Uterus (tissue), 4 donors: ENCODE measurements around the gene GLT6D1. TPM values are rescaled to one million over a fixed set of nuclear protein-coding genes. Genes with fewer than 3 reads are reported as not detected.

Experiments
- DNase-seq, 2 donors: peaks; one replicate each; pipeline ENCODE4 v3.0.0-alpha.2; 2019 to 2020
- H3K27ac ChIP-seq, 2 donors: fragments of 200-600 bp; sonication (generic); 1 replicate in 1 of 2; 2 replicates in 1 of 2; pipeline ENCODE4 v1.5.1; 2016 to 2018
- H3K27me3 ChIP-seq, 2 donors: fragments of 200-600 bp; sonication (generic); one replicate each; pipeline ENCODE4 v1.5.1; 2018 to 2019; ENCODE audit warnings: control low read depth in 1 of 2
- H3K36me3 ChIP-seq, 2 donors: fragments of 200-600 bp; sonication (generic); one replicate each; pipeline ENCODE4 v1.5.1; 2019; ENCODE audit warnings: control low read depth in 1 of 2
- H3K4me1 ChIP-seq, 2 donors: fragments of 200-600 bp; sonication (generic); one replicate each; pipeline ENCODE4 v1.5.1; 2018 to 2019; ENCODE audit warnings: control low read depth in 1 of 2
- H3K4me3 ChIP-seq, 2 donors: fragments of 200-600 bp; sonication (generic); 1 replicate in 1 of 2; 2 replicates in 1 of 2; pipeline ENCODE4 v1.5.1; 2018 to 2019; ENCODE audit warnings: mild to moderate bottlenecking in 1 of 2
- H3K9me3 ChIP-seq, 2 donors: fragments of 200-600 bp; sonication (generic); one replicate each; pipeline ENCODE4 v1.5.1; 2019; ENCODE audit warnings: control low read depth in 1 of 2
- POLR2A ChIP-seq, 2 donors: fragments of 450-650 bp; IDR thresholded peaks; one replicate each; pipeline ENCODE4 v1.6.1; 2016; ENCODE audit warnings: antibody characterized with exemption in 2 of 2, mild to moderate bottlenecking in 1 of 2, moderate library complexity in 1 of 2
- intact Hi-C: fragments of 100-400 bp; cut with DNase I; formaldehyde crosslinking; loops from one replicate; pipeline ENCODE4 v1.15.1; 2023; ENCODE audit warnings: low total_unique reads
- total RNA-seq, 4 donors: library from RNA; depleted of rRNA in 3 of 4; stranded (reverse); fragments of >200 nt in 3 of 4; gene quantifications; one replicate each; pipeline versions ENCODE4 v1.1.0 to v1.2.4, GENCODE V29; 2014 to 2023
- TF ChIP-seq, protein P1 (sequence below), 4 experiments: fragments of 200-600 bp in 2 of 4; fragments of 450-650 bp in 2 of 4; sonication (generic) in 2 of 4; IDR thresholded peaks; one replicate each; pipeline ENCODE4 v1.5.1; 2016 to 2019; ENCODE audit warnings: antibody characterized with exemption in 4 of 4, mild to moderate bottlenecking in 2 of 4, moderate library complexity in 1 of 4
- donor health status: DM: yes; HTN: yes; CAD: no.

The GLT6D1 gene
- total RNA-seq, 4 donors from 2014 or later, result not detected

DNA sequence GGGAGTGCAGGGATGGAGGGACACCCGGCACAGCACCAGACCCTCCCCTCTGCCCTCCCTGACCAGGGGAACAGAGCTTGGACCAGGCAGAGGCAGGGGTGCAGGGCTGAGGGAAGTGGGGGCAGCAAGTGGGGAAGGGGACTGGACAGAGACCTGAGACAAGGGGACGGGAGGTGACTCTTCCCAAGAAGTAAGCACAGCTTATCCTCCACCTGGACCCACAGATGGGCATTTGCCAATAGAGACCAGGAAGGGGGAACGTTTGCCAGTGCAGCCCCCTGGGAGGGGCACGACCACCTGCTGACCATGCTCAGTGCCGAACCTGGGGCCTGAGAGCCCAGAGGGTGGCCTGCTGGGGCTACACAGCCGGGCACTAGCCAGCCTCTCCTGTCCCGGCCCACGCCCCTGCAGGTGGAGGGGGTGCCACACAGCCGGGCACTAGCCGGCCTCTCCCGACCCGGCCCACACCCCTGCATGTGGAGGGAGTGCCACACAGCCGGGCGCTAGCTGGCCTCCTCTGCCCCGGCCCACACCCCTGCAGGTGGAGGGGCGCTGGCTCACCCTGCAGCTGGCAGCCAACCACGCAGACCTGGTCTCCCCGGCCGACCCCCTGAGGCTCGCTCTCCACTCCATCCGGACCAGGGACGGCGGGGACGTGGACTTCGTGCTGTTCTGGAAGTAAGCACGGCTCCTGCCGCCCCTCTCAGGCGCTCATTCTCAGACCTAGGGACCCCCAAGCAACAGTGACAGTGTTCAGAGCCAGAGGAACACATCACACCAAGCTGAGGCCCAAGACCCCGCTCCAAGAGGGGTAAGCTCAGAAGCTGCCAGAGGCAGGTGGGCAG, 24.3 kb downstream of the GLT6D1 start:
- no peaks in the 10 kb centered on the region for H3K4me1 ChIP-seq
- no peaks in the 10 kb centered on the region for H3K36me3 ChIP-seq
- H3K4me3 ChIP-seq, result no peak overlapping the region
- no peaks in the 10 kb centered on the region for H3K27me3 ChIP-seq
- no peak for TF ChIP-seq POLR2A (IDR thresholded peaks at IDR 0.05)
- TF ChIP-seq, protein P1, sequence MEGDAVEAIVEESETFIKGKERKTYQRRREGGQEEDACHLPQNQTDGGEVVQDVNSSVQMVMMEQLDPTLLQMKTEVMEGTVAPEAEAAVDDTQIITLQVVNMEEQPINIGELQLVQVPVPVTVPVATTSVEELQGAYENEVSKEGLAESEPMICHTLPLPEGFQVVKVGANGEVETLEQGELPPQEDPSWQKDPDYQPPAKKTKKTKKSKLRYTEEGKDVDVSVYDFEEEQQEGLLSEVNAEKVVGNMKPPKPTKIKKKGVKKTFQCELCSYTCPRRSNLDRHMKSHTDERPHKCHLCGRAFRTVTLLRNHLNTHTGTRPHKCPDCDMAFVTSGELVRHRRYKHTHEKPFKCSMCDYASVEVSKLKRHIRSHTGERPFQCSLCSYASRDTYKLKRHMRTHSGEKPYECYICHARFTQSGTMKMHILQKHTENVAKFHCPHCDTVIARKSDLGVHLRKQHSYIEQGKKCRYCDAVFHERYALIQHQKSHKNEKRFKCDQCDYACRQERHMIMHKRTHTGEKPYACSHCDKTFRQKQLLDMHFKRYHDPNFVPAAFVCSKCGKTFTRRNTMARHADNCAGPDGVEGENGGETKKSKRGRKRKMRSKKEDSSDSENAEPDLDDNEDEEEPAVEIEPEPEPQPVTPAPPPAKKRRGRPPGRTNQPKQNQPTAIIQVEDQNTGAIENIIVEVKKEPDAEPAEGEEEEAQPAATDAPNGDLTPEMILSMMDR (IDR thresholded peaks at IDR 0.05), result no peak
- no peak overlapping the region for H3K27ac ChIP-seq
- no peaks in the 10 kb centered on the region for H3K9me3 ChIP-seq
- no peak for DNase-seq
- intact Hi-C loops, result no loop called here

DNA sequence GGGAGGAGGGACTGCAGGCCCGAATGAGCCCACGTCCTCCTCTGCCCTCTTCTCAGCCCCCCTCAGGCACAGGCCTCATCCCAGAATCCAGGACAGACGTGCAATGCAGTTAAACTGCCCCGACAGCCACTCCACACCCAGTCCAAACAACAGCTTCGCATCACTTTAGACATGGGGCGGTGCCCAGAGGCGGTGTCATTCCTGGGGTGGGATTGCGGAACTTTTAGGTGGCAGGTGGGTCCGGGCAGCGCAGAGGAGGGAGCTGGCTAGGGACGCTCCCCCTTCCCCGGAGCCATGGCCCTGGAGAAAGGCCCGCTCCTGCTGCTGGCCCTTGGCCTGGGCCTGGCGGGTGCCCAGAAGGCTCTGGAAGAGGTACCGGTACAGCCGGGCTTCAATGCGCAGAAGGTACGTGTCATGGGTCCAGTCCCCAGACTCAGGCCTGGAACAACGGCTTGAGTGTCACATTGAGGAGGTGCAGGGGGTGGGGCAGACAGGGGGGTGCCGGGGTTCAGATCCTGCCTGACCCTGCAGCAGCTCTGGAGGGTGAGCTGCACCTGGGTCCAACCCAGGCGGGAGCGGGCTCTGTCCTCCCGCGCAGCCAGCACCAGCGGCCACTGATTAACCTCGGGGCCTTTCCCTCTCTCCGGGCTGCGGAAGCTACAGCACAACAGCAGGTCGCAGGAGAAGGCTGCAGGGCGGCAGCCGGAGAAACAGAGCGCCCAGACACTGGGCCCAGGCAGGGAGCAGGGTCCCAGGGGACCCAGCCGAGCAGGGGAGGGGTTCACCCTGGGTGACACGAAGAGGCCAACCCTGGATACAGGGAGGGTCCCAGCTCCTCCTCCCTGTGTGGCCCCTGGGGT, 25.2 kb downstream of the GLT6D1 start:
- DNase-seq, result no peak
- Histone ChIP-seq H3K9me3 (no peaks in the 10 kb centered on the region), H3K36me3 (no peaks in the 10 kb centered on the region), H3K27me3 (no peaks in the 10 kb centered on the region), H3K27ac (no peak overlapping the region), H3K4me1 (no peaks in the 10 kb centered on the region), H3K4me3 (no peak overlapping the region)
- intact Hi-C loops, result no loop called here
- no peak for TF ChIP-seq POLR2A (IDR thresholded peaks at IDR 0.05)
- TF ChIP-seq, protein P1 (IDR thresholded peaks at IDR 0.05), result no peak

DNA sequence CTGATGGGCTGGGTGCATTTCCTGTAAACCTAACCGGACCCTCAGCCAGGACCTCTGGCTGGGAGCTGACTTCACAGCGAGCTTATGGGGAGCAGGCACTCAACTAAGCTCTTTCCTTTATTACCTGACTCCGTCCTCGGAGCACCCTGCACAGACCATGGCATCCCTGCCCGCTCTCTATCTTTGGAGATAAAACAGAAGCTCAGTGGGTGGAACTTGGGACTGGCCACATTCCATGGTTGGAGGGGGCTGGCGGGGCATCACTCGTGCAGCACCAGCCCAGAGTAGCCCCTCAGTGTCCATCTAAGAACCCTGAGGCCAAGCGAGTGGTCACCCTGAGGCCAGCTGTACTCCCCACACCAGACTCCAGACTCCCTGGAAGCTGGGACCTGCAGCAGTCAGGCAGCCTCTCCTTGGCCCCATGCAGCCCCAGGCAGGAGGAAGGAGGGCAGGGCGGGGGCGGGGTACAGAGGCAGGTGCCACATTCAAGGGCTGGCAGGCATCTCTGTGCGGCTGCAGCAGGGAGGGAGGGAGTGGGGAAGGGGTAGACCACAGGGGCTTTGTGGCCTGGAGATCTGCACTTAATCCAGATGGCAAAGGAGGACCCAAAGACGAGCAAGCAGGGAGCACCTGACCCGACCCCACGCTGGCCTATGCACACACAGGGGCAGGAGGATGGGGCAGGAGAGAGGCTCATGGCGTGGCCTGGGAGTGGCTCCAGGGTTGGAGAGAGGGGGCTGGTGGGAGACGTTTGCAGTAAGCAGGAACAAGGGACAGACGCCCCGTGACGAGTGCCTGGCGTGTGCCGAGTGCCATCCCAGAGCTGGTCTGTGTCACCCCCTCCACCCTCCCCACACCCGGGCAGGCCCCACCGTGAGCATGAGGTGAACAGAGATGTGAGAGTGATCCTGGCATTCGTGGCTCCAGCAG, 26.1 kb downstream of the GLT6D1 start:
- H3K4me1 ChIP-seq, result no peaks in the 10 kb centered on the region
- H3K27ac ChIP-seq, result no peak overlapping the region

DNA sequence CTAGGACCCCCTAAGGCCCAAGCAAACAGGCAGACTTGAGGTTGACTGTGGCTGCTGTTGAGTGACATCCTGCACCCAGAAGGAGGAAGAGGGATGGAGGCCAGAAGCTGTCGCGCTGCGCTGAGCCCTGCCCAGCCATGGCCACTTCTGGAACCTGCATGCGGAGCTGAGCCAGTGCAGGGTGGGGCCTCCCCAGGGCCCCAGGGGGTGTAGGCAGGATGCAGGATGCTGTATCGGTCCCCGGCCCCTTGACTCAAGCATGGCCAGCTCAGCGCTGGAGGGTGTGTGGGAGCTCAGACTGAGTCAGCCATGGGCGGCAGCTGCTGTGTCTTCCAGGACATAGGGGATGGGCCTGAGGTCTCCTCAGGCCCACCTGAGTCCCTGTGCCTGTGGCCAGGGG, 26.9 kb downstream of the GLT6D1 start:
- intact Hi-C loops, result no loop called here
- no peaks in the 10 kb centered on the region for H3K27me3 ChIP-seq
- TF ChIP-seq POLR2A (IDR thresholded peaks at IDR 0.05), result no peak
- TF ChIP-seq, protein P1 (IDR thresholded peaks at IDR 0.05), result no peak
- no peaks in the 10 kb centered on the region for H3K36me3 ChIP-seq
- H3K27ac ChIP-seq, result no peak overlapping the region
- no peak overlapping the region for H3K4me3 ChIP-seq
- H3K4me1 ChIP-seq, result no peaks in the 10 kb centered on the region
- no peak for DNase-seq
- no peaks in the 10 kb centered on the region for H3K9me3 ChIP-seq

More for the DNA sequence above, 26.1 kb downstream of the GLT6D1 start:
- Histone ChIP-seq H3K9me3 (no peaks in the 10 kb centered on the region), H3K4me3 (no peak overlapping the region), H3K27me3 (no peaks in the 10 kb centered on the region), H3K36me3 (no peaks in the 10 kb centered on the region)
- no peak for TF ChIP-seq POLR2A (IDR thresholded peaks at IDR 0.05)
- TF ChIP-seq, protein P1 (IDR thresholded peaks at IDR 0.05), result no peak
- no peak for DNase-seq
- intact Hi-C loops, result no loop called here
